Neural progenitor cell (in vitro differentiated cells): ENCODE measurements around the gene HDAC4.

Experiments used
- CTCF ChIP-seq: fragments of 200-600 bp; sonication (generic); IDR thresholded peaks from 2 replicates; pipeline ENCODE4 v1.5.1; 2017; ENCODE audit warnings: antibody characterized with exemption, mild to moderate bottlenecking
- EZH2 ChIP-seq: fragments of 200-600 bp; sonication (generic); IDR thresholded peaks from 2 replicates; pipeline ENCODE4 v1.6.1; 2017; ENCODE audit warnings: antibody characterized with exemption, mild to moderate bottlenecking, moderate library complexity

- TF ChIP-seq EZH2 (no peak), CTCF (no peak)
Observed at GRCh38 chr2:239201531-239201876, 199.3 kb downstream of the HDAC4 start.
